HG03280 (cell line): Measurements from ENCODE around the gene COQ6.
"Not testable (repeated sequence)": the region's sequence is repeated elsewhere in the genome, so short reads cannot be mapped to it uniquely, and the experiment has no call there.

ENCODE experiments used
- ATAC-seq: cut with Tn5 transposase; IDR thresholded peaks from one replicate; pipeline ENCODE4 v1.9.1; 2021; ENCODE audit warnings: mild to moderate bottlenecking, moderate library complexity; ENCODE audit not compliant: unreplicated experiment

Gene COQ6

GRCh38 chr14:73977896-73978295 is 27.8 kb downstream of the COQ6 start:
- ATAC-seq, result no peak

GRCh38 chr14:73988065-73988464 is 38.0 kb downstream of the COQ6 start:
- ATAC-seq, result no peak

DNA sequence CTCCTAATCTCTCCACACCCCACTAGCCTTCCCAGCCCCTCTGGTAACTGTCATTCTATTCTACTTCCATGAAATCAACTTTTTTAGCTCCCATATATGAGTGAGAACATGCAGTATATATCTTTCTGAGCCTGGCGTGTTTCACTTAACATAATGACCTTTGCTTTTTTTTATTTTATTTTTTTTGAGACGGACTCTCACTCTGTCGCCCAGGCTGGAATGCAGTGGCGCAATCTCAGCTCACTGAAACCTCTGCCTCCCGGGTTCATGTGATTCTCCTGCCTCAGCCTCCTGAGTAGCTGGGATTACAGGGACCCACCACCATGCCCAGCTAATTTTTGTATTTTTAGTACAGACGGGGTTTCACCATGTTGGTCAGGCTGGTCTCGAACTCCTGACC is 38.6 kb downstream of the COQ6 start:
- ATAC-seq, result not testable (repeated sequence)

- ATAC-seq, result no peak
These were observed 41.0 kb downstream of the COQ6 start for GRCh38 chr14:73991092-73991491.

- ATAC-seq, result not testable (repeated sequence)
These were observed 44.8 kb downstream of the COQ6 start for GRCh38 chr14:73994926-73995325.

DNA sequence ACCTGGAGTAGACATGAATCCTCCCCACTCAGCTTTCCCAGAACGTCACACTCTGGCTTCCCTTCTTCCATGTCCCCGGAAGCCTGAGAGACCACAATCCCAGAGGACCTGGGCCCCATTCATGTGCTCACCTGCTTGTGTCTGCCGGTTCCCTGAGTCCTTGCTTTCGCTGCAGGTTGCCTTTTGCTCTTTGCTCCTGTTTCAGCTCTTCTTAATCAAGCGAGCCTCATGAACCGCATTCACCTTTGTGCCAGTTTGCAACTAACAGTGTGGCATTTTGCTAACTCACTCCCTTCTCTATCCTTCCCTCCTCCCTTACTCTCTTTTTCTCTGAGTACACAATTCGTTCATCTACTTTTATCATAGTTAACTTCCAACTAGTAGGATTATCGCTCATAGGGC is 45.9 kb downstream of the COQ6 start:
- ATAC-seq, result no peak

DNA sequence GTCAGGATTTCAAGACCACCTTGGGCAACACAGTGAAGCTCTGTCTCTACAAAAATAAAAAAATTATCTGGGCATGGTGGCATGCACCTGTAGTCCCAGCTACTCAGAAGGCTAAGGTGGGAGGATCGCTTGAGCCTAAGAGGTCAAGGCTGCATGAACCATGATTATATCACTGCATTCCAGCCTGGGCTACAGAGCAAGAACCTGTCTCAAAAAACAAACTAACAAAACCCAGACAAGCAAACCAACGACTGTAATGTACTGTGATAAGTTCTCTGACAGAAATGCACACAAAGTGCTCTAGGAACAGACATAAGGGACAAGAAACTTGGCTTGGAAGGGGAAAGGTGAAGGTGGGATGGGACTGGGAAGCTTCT is 46.6 kb downstream of the COQ6 start:
- no peak for ATAC-seq

GRCh38 chr14:73997108-73997943 is 47.2 kb downstream of the COQ6 start:
- ATAC-seq, result no peak

DNA sequence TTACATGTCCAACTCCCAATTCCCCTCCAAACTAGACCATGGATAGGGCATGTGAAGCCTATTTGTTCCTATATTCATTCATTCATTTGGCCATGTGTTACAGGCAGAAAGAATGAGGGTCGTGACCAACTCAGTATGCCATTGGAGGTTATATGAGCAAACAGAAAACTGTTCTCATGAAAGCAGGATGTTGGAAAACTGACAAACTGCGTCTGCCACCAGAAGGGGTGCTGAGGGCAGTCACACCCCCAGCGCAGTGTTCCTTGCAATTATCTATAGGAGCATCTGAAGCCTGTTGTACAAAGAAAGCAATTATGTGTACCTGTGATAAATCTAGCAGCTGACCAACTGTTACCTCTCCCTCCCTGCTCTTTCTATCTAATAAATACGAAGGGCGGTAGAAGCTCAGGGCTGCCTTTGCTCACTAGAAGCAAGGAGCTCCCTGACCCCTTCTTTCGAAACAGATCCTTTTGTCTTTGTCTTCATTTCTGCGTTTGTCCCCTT is 47.9 kb downstream of the COQ6 start:
- ATAC-seq, result no peak

- no peak for ATAC-seq
These were observed 48.6 kb downstream of the COQ6 start for GRCh38 chr14:73998726-73999125.

- not testable (repeated sequence) for ATAC-seq
These were observed 55.6 kb downstream of the COQ6 start for GRCh38 chr14:74005664-74006063.

- no peak for ATAC-seq
These were observed 58.9 kb downstream of the COQ6 start for GRCh38 chr14:74008843-74009499.
